ENCODE data around the gene FOXD2. TPM values are rescaled to one million over a fixed set of nuclear protein-coding genes. Genes with fewer than 3 reads are reported as not detected.

FOXD2 gene
- total RNA-seq, 4 donors from 2014 or later: 0.34 to 0.39 (median 0.38) TPM; not detected in 1

GRCh38 chr1:47440599-47441081 lies 2.8 kb downstream of the FOXD2 start:
- H3K27me3 ChIP-seq: peaks cover 96% of the 10 kb centered on the region
- no peak for TF ChIP-seq POLR2AphosphoS5 (IDR thresholded peaks at IDR 0.05)
- no peak for TF ChIP-seq EP300 (IDR thresholded peaks at IDR 0.05)
- TF ChIP-seq POLR2A (IDR thresholded peaks at IDR 0.05): no peak
- TF ChIP-seq CTCF (IDR thresholded peaks at IDR 0.05): no peak
- no peaks in the 10 kb centered on the region for H3K9me3 ChIP-seq
- no peak overlapping the region for H3K27ac ChIP-seq
- 63% methylated on average over 5 of the region's 5 CpGs for WGBS
- DNase-seq (ENCODE audit: low spot score in 2 of 2): no peak
- no peaks in the 10 kb centered on the region for H3K36me3 ChIP-seq
- H3K4me3 ChIP-seq: no peak overlapping the region
- H3K4me1 ChIP-seq: peaks cover 49% of the 10 kb centered on the region

DNA sequence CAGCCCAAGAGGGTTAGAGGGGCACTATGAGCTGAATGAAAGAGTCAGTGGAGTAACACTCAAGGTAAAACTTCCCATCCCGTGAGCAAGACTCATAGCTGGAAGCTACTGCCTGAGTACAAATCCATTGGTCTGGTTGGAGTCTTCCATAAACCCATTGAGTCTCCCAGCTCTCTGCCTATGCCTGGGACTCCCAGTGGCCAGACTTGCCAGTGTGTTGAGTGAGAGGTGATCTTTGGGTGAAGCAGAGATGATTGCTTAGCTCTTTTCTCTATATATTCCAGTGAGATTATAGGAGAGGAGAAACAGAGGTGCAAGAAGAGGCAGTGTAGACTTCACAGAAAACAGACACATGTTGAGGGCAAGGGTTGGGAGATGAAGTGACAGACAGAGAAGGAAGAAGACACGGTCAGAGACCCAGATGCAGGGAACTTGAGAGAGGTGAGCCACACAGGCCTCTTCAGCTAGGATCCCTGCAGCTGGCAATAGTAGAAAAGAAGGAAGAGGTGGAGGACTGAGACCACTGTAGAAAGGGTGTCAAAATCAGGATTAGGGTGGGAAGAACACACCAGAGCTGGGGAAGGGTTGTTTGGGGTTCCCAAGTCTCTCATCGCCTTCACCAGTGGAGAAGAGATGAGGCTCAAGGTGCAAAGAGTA lies 3.7 kb downstream of the FOXD2 start:
- no peak for DNase-seq (ENCODE audit: low spot score in 2 of 2)
- H3K4me1 ChIP-seq: peaks cover 43% of the 10 kb centered on the region
- H3K9me3 ChIP-seq: no peaks in the 10 kb centered on the region
- 94% methylated on average over 3 of the region's 3 CpGs for WGBS
- H3K27me3 ChIP-seq: peaks cover 96% of the 10 kb centered on the region
- no peak overlapping the region for H3K4me3 ChIP-seq
- no peaks in the 10 kb centered on the region for H3K36me3 ChIP-seq
- no peak overlapping the region for H3K27ac ChIP-seq
- TF ChIP-seq EP300 (IDR thresholded peaks at IDR 0.05): no peak
- no peak for TF ChIP-seq CTCF (IDR thresholded peaks at IDR 0.05)
- TF ChIP-seq POLR2AphosphoS5 (IDR thresholded peaks at IDR 0.05): no peak
- TF ChIP-seq POLR2A (IDR thresholded peaks at IDR 0.05): no peak

DNA sequence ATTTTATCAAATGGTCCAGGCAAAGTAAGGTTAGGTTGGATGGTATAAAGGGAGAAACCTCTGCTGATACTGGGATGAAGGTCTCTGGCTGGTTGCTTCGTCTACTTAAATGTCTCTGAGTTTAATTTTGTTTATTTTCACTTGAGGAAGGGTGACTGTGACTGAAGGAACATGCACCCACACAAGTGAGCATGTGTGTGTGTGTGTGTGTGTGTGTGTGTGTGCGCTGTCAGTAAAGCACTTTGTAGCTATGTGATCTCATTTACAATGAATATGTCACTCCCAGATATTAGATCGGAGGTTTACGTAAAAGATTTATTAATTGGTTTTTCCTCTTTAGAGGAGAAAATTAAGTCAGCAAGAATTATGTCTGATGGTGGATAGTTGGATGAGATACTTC lies 4.4 kb downstream of the FOXD2 start:
- no peaks in the 10 kb centered on the region for H3K9me3 ChIP-seq
- no peak for TF ChIP-seq CTCF (IDR thresholded peaks at IDR 0.05)
- TF ChIP-seq EP300 (IDR thresholded peaks at IDR 0.05): no peak
- TF ChIP-seq POLR2AphosphoS5 (IDR thresholded peaks at IDR 0.05): no peak
- no peak for TF ChIP-seq POLR2A (IDR thresholded peaks at IDR 0.05)
- no peak overlapping the region for H3K27ac ChIP-seq
- no peak overlapping the region for H3K4me3 ChIP-seq
- H3K27me3 ChIP-seq: peaks cover 96% of the 10 kb centered on the region
- DNase-seq (ENCODE audit: low spot score in 2 of 2): no peak
- peaks cover 37% of the 10 kb centered on the region for H3K4me1 ChIP-seq
- H3K36me3 ChIP-seq: no peaks in the 10 kb centered on the region
- 88% methylated on average over 4 of the region's 4 CpGs for WGBS

DNA sequence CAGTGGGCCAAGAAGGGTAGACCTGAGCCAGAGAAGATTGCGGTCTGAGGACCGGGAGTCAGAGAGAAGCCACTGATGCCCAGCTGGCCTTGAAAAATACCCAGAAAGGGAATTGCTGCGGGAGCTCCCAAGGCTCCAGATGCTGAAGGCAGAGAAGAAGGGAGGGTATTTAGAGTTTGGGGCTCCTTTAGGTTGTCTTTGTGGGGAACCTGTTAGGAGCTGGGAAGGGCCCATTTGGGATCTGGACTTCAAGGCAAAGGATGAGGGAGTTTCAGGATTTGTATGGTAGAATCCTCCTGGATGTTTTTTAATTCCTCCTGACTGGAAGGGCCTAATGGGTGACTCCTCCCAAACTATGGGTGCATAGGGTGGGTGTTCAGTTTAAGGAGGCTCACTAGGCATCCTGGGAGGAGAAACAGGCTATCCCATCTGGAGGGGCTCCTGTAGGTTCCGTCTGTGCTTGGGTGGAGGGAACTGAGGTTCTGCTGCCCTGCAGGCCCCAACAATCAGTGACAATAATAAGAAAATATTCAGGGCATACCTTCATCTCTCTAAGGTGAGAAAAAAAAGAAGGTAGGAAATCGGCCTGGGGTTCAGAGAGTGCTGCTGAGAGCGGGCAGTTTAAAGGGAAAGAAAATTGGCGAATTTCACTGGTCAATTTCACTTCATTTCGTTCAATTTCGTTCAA lies 5.1 kb downstream of the FOXD2 start:
- H3K27me3 ChIP-seq: peaks cover 96% of the 10 kb centered on the region
- DNase-seq (ENCODE audit: low spot score in 2 of 2): no peak
- 53% methylated on average over 9 of the region's 9 CpGs for WGBS
- H3K27ac ChIP-seq: no peak overlapping the region
- H3K4me1 ChIP-seq: peaks cover 29% of the 10 kb centered on the region
- no peaks in the 10 kb centered on the region for H3K36me3 ChIP-seq
- no peaks in the 10 kb centered on the region for H3K9me3 ChIP-seq
- TF ChIP-seq POLR2A (IDR thresholded peaks at IDR 0.05): no peak
- no peak for TF ChIP-seq CTCF (IDR thresholded peaks at IDR 0.05)
- no peak for TF ChIP-seq POLR2AphosphoS5 (IDR thresholded peaks at IDR 0.05)
- no peak for TF ChIP-seq EP300 (IDR thresholded peaks at IDR 0.05)
- no peak overlapping the region for H3K4me3 ChIP-seq

- Histone ChIP-seq H3K36me3 (no peaks in the 10 kb centered on the region), H3K4me1 (peaks cover 24% of the 10 kb centered on the region), H3K4me3 (no peak overlapping the region), H3K27ac (no peak overlapping the region), H3K27me3 (peaks cover 97% of the 10 kb centered on the region), H3K9me3 (no peaks in the 10 kb centered on the region)
- TF ChIP-seq CTCF (IDR thresholded peaks at IDR 0.05): no peak
- TF ChIP-seq POLR2AphosphoS5 (IDR thresholded peaks at IDR 0.05): no peak
- no peak for TF ChIP-seq POLR2A (IDR thresholded peaks at IDR 0.05)
- no peak for TF ChIP-seq EP300 (IDR thresholded peaks at IDR 0.05)
- WGBS: 24% methylated on average over 45 of the region's 45 CpGs
- DNase-seq (ENCODE audit: low spot score in 2 of 2): no peak
Observed at GRCh38 chr1:47443530-47444296, 5.9 kb downstream of the FOXD2 start.
